Calu3 (cell line): Measurements from ENCODE around the gene PDCD10. TPM values are rescaled to one million over a fixed set of nuclear protein-coding genes. Genes with fewer than 3 reads are reported as not detected.

Experiments used
- BruUV-seq: library from RNA; stranded (reverse); fragments of 400-500 nt; replicated peaks from 2 replicates; lab custom pipeline; 2021; lab: Mats Ljungman, UMichigan
- CTCF ChIA-PET: fragments of 300-600 bp; sonication (Branson Sonifier 250); formaldehyde crosslinking; loops from one replicate; lab custom pipeline; 2022; ENCODE audit warnings: antibody characterized with exemption; lab: Charles Lee
- DNase-seq: peaks from one replicate; pipeline ENCODE4 v3.0.0; 2022
- H3K27ac Mint-ChIP-seq: one replicate; pipeline ENCODE4 v1.8.0; 2022; ENCODE audit warnings: mixed read lengths; ENCODE audit not compliant: unreplicated experiment
- H3K27me3 Mint-ChIP-seq: one replicate; pipeline ENCODE4 v1.8.0; 2022; ENCODE audit warnings: mixed read lengths; ENCODE audit not compliant: unreplicated experiment
- H3K36me3 Mint-ChIP-seq: one replicate; pipeline ENCODE4 v1.8.0; 2022; ENCODE audit warnings: mild to moderate bottlenecking, moderate library complexity, mixed read lengths; ENCODE audit not compliant: insufficient read depth, unreplicated experiment
- H3K4me1 Mint-ChIP-seq: one replicate; pipeline ENCODE4 v1.8.0; 2022; ENCODE audit warnings: mild to moderate bottlenecking, low read depth, mixed read lengths; ENCODE audit not compliant: unreplicated experiment
- H3K4me3 Mint-ChIP-seq: one replicate; pipeline ENCODE4 v1.8.0; 2022; ENCODE audit warnings: mild to moderate bottlenecking, low read depth, moderate library complexity, mixed read lengths; ENCODE audit not compliant: unreplicated experiment
- H3K9me3 Mint-ChIP-seq: one replicate; pipeline ENCODE4 v1.8.0; 2022; ENCODE audit warnings: low read depth, mixed read lengths; ENCODE audit not compliant: unreplicated experiment
- CTCF ChIP-seq: fragments of 200-600 bp; IDR thresholded peaks from one replicate; pipeline ENCODE4 v1.8.0; 2022; ENCODE audit warnings: antibody characterized with exemption; ENCODE audit not compliant: unreplicated experiment
- intact Hi-C: fragments of 100-400 bp; cut with micrococcal nuclease; formaldehyde crosslinking; loops from one replicate; pipeline ENCODE4 v1.10.0; 2022; ENCODE audit not compliant: unreplicated experiment
- total RNA-seq: library from RNA; stranded (reverse); gene quantifications from 2 replicates; pipeline ENCODE4 v1.2.3, GENCODE V29; 2022

PDCD10 gene
- total RNA-seq, 1 experiment from 2014 or later, result 117 TPM

GRCh38 chr3:167749728-167750127 lies 15.0 kb upstream of the PDCD10 start:
- no peaks in the 10 kb centered on the region for H3K36me3 Mint-ChIP-seq
- H3K27me3 Mint-ChIP-seq, result no peaks in the 10 kb centered on the region
- CTCF ChIA-PET, result interaction anchor here (0.9 kb wide), 1 partner anchor 9 kb away, joined by 4 read pairs; no protein-coding TSS in a partner anchor
- TF ChIP-seq CTCF, result no peak
- H3K27ac Mint-ChIP-seq, result no peak overlapping the region
- no peaks in the 10 kb centered on the region for H3K9me3 Mint-ChIP-seq
- DNase-seq, result no peak
- BruUV-seq, result no TSS peak
- intact Hi-C loops, result no loop called here
- no peak overlapping the region for H3K4me3 Mint-ChIP-seq
- H3K4me1 Mint-ChIP-seq, result no peaks in the 10 kb centered on the region

- Mint-ChIP-seq H3K27ac (no peak overlapping the region), H3K4me1 (no peaks in the 10 kb centered on the region), H3K36me3 (no peaks in the 10 kb centered on the region), H3K9me3 (no peaks in the 10 kb centered on the region), H3K27me3 (no peaks in the 10 kb centered on the region), H3K4me3 (no peak overlapping the region)
- BruUV-seq, result no TSS peak
- no peak for DNase-seq
- CTCF ChIA-PET, result no interaction called here
- intact Hi-C loops, result no loop called here
- no peak for TF ChIP-seq CTCF
Measured at GRCh38 chr3:167749209-167749608, 14.5 kb upstream of the PDCD10 start.

DNA sequence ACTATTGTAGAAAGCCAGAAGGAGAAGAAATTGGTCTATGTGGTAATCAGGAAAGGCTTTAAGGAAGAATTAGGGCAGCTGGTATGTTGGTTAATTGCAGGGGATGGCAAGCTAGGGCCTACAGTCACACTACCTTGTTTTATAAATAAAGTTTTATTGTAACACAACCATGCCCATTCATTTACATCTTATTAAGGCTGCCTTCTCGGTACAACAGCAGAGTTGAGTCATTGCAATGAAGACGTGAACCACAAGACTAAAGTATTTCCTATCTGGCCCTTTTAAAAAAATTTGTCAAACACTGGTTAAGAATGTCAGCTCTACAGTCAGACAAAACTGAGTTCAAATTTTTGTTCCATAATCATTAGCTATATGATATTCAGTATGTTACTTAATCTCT lies 9.1 kb upstream of the PDCD10 start:
- H3K9me3 Mint-ChIP-seq, result no peaks in the 10 kb centered on the region
- DNase-seq, result no peak
- intact Hi-C loops, result no loop called here
- no peak overlapping the region for H3K27ac Mint-ChIP-seq
- H3K36me3 Mint-ChIP-seq, result no peaks in the 10 kb centered on the region
- BruUV-seq, result no TSS peak
- no peaks in the 10 kb centered on the region for H3K27me3 Mint-ChIP-seq
- no peaks in the 10 kb centered on the region for H3K4me1 Mint-ChIP-seq
- TF ChIP-seq CTCF, result no peak
- no peak overlapping the region for H3K4me3 Mint-ChIP-seq
- CTCF ChIA-PET, result no interaction called here

DNA sequence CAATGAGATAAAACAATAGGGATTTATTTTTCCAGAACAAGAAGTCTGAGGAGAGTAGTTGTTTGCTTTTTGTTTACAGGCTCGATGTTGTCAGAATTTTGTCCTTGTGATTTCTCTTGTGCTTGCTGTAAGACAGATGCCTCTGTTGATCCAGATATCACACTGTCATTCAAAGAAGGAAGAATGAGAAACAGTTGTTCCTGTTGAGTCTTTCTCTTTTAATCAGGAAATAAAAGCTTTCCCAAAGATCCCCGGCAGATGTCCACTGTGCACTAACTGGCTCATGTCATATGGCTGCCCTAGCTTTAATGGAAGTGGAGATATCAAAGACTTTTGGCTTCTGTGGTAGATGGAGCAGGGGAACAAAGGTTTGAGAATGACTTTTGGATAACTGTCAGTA lies 7.6 kb upstream of the PDCD10 start:
- BruUV-seq, result no TSS peak
- no peaks in the 10 kb centered on the region for H3K27me3 Mint-ChIP-seq
- peaks cover 1% of the 10 kb centered on the region for H3K4me1 Mint-ChIP-seq
- no peak for DNase-seq
- no peak overlapping the region for H3K27ac Mint-ChIP-seq
- H3K36me3 Mint-ChIP-seq, result no peaks in the 10 kb centered on the region
- CTCF ChIA-PET, result no interaction called here
- no peak for TF ChIP-seq CTCF
- no peaks in the 10 kb centered on the region for H3K9me3 Mint-ChIP-seq
- intact Hi-C loops, result no loop called here
- H3K4me3 Mint-ChIP-seq, result no peak overlapping the region
